ENCODE measurements around the gene TNS1. TPM values are rescaled to one million over a fixed set of nuclear protein-coding genes. Genes with fewer than 3 reads are reported as not detected.

Gene TNS1
- total RNA-seq, 1 experiment from 2014 or later = 4.5 TPM

DNA sequence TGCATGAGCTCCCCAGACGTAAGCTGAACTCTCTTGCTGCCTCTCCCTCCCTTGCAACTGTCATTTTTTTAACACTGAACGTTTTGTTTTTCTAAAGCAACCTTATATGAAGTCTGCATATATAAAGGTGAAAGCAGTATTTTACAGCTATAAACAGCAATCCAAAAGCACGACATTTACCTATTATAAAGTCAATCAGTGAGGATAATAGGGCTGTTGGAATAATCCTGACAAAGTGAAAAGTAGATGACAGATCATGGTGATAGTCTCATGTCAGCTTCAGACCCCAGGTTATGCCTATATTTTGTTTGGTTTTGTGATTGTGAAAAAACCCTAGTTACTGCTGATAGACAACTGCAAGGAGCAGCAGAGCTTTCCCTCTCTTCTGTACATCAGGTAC is 195.8 kb downstream of the TNS1 start:
- CTCF ChIA-PET = interaction anchor here (1.8 kb wide), 1 partner anchor 18 kb away, joined by 6 read pairs; no protein-coding TSS in a partner anchor
- no peaks in the 10 kb centered on the region for H3K4me1 Mint-ChIP-seq
- POLR2A ChIA-PET = no interaction called here
- H3K4me3 Mint-ChIP-seq = no peak overlapping the region
- H3K36me3 Mint-ChIP-seq = peaks cover 8% of the 10 kb centered on the region
- DNase-seq (ENCODE audit: low spot score) (no peak), ATAC-seq (no peak)
- peaks cover 14% of the 10 kb centered on the region for H3K9me3 Mint-ChIP-seq
- no peak for TF ChIP-seq FOXP1 (CRISPR knock-in tag; IDR thresholded peaks at IDR 0.05; ENCODE audit: borderline replicate concordance)
- TF ChIP-seq ZNF138 (CRISPR knock-in tag; conservative IDR thresholded peaks at IDR 0.05) = no peak
- no peak for TF ChIP-seq MYBL2 (CRISPR knock-in tag; IDR thresholded peaks at IDR 0.05)
- TF ChIP-seq, protein P1, sequence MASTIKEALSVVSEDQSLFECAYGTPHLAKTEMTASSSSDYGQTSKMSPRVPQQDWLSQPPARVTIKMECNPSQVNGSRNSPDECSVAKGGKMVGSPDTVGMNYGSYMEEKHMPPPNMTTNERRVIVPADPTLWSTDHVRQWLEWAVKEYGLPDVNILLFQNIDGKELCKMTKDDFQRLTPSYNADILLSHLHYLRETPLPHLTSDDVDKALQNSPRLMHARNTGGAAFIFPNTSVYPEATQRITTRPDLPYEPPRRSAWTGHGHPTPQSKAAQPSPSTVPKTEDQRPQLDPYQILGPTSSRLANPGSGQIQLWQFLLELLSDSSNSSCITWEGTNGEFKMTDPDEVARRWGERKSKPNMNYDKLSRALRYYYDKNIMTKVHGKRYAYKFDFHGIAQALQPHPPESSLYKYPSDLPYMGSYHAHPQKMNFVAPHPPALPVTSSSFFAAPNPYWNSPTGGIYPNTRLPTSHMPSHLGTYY (CRISPR knock-in tag; IDR thresholded peaks at IDR 0.05) = no peak
- no peak for TF ChIP-seq GRHL2 (CRISPR knock-in tag; IDR thresholded peaks at IDR 0.05; ENCODE audit: insufficient replicate concordance, severe bottlenecking)
- TF ChIP-seq, protein P2, sequence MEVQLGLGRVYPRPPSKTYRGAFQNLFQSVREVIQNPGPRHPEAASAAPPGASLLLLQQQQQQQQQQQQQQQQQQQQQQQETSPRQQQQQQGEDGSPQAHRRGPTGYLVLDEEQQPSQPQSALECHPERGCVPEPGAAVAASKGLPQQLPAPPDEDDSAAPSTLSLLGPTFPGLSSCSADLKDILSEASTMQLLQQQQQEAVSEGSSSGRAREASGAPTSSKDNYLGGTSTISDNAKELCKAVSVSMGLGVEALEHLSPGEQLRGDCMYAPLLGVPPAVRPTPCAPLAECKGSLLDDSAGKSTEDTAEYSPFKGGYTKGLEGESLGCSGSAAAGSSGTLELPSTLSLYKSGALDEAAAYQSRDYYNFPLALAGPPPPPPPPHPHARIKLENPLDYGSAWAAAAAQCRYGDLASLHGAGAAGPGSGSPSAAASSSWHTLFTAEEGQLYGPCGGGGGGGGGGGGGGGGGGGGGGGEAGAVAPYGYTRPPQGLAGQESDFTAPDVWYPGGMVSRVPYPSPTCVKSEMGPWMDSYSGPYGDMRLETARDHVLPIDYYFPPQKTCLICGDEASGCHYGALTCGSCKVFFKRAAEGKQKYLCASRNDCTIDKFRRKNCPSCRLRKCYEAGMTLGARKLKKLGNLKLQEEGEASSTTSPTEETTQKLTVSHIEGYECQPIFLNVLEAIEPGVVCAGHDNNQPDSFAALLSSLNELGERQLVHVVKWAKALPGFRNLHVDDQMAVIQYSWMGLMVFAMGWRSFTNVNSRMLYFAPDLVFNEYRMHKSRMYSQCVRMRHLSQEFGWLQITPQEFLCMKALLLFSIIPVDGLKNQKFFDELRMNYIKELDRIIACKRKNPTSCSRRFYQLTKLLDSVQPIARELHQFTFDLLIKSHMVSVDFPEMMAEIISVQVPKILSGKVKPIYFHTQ (CRISPR knock-in tag; IDR thresholded peaks at IDR 0.05) = no peak
- no peak for TF ChIP-seq KAT7 (CRISPR knock-in tag; IDR thresholded peaks at IDR 0.05; ENCODE audit: borderline replicate concordance)
- TF ChIP-seq, protein P3, sequence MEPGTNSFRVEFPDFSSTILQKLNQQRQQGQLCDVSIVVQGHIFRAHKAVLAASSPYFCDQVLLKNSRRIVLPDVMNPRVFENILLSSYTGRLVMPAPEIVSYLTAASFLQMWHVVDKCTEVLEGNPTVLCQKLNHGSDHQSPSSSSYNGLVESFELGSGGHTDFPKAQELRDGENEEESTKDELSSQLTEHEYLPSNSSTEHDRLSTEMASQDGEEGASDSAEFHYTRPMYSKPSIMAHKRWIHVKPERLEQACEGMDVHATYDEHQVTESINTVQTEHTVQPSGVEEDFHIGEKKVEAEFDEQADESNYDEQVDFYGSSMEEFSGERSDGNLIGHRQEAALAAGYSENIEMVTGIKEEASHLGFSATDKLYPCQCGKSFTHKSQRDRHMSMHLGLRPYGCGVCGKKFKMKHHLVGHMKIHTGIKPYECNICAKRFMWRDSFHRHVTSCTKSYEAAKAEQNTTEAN (CRISPR knock-in tag; IDR thresholded peaks at IDR 0.05) = no peak
- TF ChIP-seq, protein P4, sequence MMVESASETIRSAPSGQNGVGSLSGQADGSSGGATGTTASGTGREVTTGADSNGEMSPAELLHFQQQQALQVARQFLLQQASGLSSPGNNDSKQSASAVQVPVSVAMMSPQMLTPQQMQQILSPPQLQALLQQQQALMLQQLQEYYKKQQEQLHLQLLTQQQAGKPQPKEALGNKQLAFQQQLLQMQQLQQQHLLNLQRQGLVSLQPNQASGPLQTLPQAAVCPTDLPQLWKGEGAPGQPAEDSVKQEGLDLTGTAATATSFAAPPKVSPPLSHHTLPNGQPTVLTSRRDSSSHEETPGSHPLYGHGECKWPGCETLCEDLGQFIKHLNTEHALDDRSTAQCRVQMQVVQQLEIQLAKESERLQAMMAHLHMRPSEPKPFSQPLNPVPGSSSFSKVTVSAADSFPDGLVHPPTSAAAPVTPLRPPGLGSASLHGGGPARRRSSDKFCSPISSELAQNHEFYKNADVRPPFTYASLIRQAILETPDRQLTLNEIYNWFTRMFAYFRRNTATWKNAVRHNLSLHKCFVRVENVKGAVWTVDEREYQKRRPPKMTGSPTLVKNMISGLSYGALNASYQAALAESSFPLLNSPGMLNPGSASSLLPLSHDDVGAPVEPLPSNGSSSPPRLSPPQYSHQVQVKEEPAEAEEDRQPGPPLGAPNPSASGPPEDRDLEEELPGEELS (CRISPR knock-in tag; IDR thresholded peaks at IDR 0.05) = no peak
- TF ChIP-seq ZNF317 (CRISPR knock-in tag; IDR thresholded peaks at IDR 0.05; ENCODE audit: borderline replicate concordance, low read depth) = no peak
- TF ChIP-seq PRRX2 (CRISPR knock-in tag; IDR thresholded peaks at IDR 0.05) = no peak
- TF ChIP-seq CREB1 (CRISPR knock-in tag; IDR thresholded peaks at IDR 0.05) = no peak
- no peak for TF ChIP-seq ETV6 (CRISPR knock-in tag; IDR thresholded peaks at IDR 0.05)
- no peak for TF ChIP-seq CREM (CRISPR knock-in tag; IDR thresholded peaks at IDR 0.05)
- no peaks in the 10 kb centered on the region for H3K27me3 Mint-ChIP-seq (ENCODE audit: low read depth)
- H3K27ac Mint-ChIP-seq = no peak overlapping the region

DNA sequence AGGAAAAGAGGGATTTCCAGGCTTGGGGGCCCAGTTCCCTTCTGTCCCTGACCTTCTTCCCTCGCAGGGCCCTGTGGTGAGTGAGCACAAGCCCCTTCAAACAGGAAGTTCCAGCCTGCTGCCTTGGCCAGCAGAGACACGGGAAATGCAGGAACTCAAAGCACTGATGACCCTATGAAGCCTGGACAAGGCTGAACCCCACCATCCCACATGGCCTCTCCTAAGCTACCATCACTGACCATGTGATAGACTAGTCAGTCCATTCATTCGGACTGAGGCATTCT is 196.4 kb downstream of the TNS1 start:
- TF ChIP-seq ZNF232 (CRISPR knock-in tag; IDR thresholded peaks at IDR 0.05) (no peak), CREM (CRISPR knock-in tag; IDR thresholded peaks at IDR 0.05) (no peak), ESRRA (CRISPR knock-in tag; IDR thresholded peaks at IDR 0.05; ENCODE audit: borderline replicate concordance) (no peak), ZNF396 (CRISPR knock-in tag; IDR thresholded peaks at IDR 0.05; ENCODE audit: borderline replicate concordance) (no peak)

More for the DNA sequence above, 196.4 kb downstream of the TNS1 start:
- Mint-ChIP-seq H3K36me3 (peaks cover 8% of the 10 kb centered on the region), H3K9me3 (peaks cover 14% of the 10 kb centered on the region), H3K27me3 (ENCODE audit: low read depth) (no peaks in the 10 kb centered on the region), H3K4me1 (no peaks in the 10 kb centered on the region), H3K27ac (no peak overlapping the region), H3K4me3 (no peak overlapping the region)
- CTCF ChIA-PET = interaction anchor here (0.8 to 0.9 kb wide), 2 partner anchors 17 to 20 kb away, joined by 3 to 4 read pairs; no protein-coding TSS in a partner anchor
- DNase-seq (ENCODE audit: low spot score) = no peak
- POLR2A ChIA-PET = no interaction called here
- no peak for ATAC-seq

Data from WTC11 (cell line).